Umbilical cord (tissue), 2 donors: ENCODE data around the gene GOLGA8J. TPM values are rescaled to one million over a fixed set of nuclear protein-coding genes. Genes with fewer than 3 reads are reported as not detected.
A peak's percentile ranks its signal among the peaks of the same experiment; 100 is the strongest.
"Not testable (repeated sequence)": the region's sequence is repeated elsewhere in the genome, so short reads cannot be mapped to it uniquely, and the experiment has no call there.

Experiments
- DNase-seq: peaks from one replicate; pipeline ENCODE4 v3.0.0-alpha.2; 2015; ENCODE audit warnings: low spot score
- total RNA-seq: library from RNA; depleted of rRNA; stranded (reverse); fragments of >200 nt; gene quantifications from one replicate; pipeline ENCODE4 v1.2.3, GENCODE V29; 2014; ENCODE audit warnings: low replicate concordance; ENCODE audit not compliant: insufficient read depth

The GOLGA8J gene
- total RNA-seq: 2.6 TPM

GRCh38 chr15:30082655-30083054 lies at the start of gene GOLGA8J:
Gene GOLGA8J (plus strand): TSS chr15:30082955. CDS start chr15:30083053, 98 bp downstream.
- DNase-seq: not testable (repeated sequence)

- no peak for DNase-seq
Measured at GRCh38 chr15:30033211-30033610, 49.5 kb upstream of the GOLGA8J start.

- DNase-seq: no peak
Measured at GRCh38 chr15:30033763-30034162, 49.0 kb upstream of the GOLGA8J start.

- DNase-seq: no peak
Measured at GRCh38 chr15:30036036-30036703, 46.6 kb upstream of the GOLGA8J start.

GRCh38 chr15:30038667-30039523 lies 43.9 kb upstream of the GOLGA8J start:
- DNase-seq: no peak

GRCh38 chr15:30041868-30042267 lies 40.9 kb upstream of the GOLGA8J start:
- no peak for DNase-seq

- no peak for DNase-seq
Measured at GRCh38 chr15:30042556-30042955, 40.2 kb upstream of the GOLGA8J start.

GRCh38 chr15:30043211-30043655 lies 39.5 kb upstream of the GOLGA8J start:
- DNase-seq: peak; percentile 21

GRCh38 chr15:30044377-30044776 lies 38.4 kb upstream of the GOLGA8J start:
- DNase-seq: no peak

- not testable (repeated sequence) for DNase-seq
Measured at GRCh38 chr15:30044826-30045225, 37.9 kb upstream of the GOLGA8J start.

- DNase-seq: not testable (repeated sequence)
Measured at GRCh38 chr15:30045248-30046041, 37.3 kb upstream of the GOLGA8J start.

- peak; percentile 52 for DNase-seq
Measured at GRCh38 chr15:30046430-30046829, 36.3 kb upstream of the GOLGA8J start.

- no peak for DNase-seq
Measured at GRCh38 chr15:30055604-30056003, 27.2 kb upstream of the GOLGA8J start.

GRCh38 chr15:30056166-30056565 lies 26.6 kb upstream of the GOLGA8J start:
- no peak for DNase-seq

- DNase-seq: no peak
Measured at GRCh38 chr15:30059771-30060170, 23.0 kb upstream of the GOLGA8J start.

GRCh38 chr15:30062881-30063280 lies 19.9 kb upstream of the GOLGA8J start:
- DNase-seq: peak; percentile 24

GRCh38 chr15:30063835-30064546 lies 18.8 kb upstream of the GOLGA8J start:
- DNase-seq: peak; percentile 34

GRCh38 chr15:30065025-30065801 lies 17.5 kb upstream of the GOLGA8J start:
- peak; percentile 68 for DNase-seq

GRCh38 chr15:30068326-30068725 lies 14.4 kb upstream of the GOLGA8J start:
- no peak for DNase-seq

GRCh38 chr15:30072630-30073029 lies 10.1 kb upstream of the GOLGA8J start:
- no peak for DNase-seq
